DMS153 treated with DMSO at 0.1 percent for 48 hours (cell line): Measurements from ENCODE around the gene NCOR1.
"Not testable (repeated sequence)": the region's sequence is repeated elsewhere in the genome, so short reads cannot be mapped to it uniquely, and the experiment has no call there.

ENCODE experiments used
- DNase-seq: peaks from one replicate; lab custom pipeline; 2025; ENCODE audit not compliant: unreplicated experiment; lab: John Stamatoyannopoulos, UW

NCOR1 gene

DNA sequence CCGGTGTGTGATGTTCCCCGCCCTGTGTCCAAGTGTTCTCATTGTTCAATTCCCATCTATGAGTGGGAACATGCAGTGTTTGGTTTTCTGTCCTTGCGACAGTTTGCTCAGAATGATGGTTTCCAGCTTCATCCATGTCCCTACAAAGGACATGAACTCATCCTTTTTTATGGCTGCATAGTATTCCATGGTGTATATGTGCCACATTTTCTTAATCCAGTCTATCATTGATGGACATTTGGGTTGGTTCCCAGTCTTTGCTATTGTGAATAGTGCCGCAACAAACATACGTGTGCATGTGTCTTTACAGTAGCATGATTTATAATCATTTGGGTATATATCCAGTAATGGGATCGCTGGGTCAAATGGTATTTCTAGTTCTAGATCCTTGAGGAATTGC is 63.0 kb downstream of the NCOR1 start:
- DNase-seq = not testable (repeated sequence)

GRCh38 chr17:16150251-16150856 is 65.0 kb downstream of the NCOR1 start:
- DNase-seq = no peak

GRCh38 chr17:16148596-16148995 is 66.7 kb downstream of the NCOR1 start:
- DNase-seq = no peak

DNA sequence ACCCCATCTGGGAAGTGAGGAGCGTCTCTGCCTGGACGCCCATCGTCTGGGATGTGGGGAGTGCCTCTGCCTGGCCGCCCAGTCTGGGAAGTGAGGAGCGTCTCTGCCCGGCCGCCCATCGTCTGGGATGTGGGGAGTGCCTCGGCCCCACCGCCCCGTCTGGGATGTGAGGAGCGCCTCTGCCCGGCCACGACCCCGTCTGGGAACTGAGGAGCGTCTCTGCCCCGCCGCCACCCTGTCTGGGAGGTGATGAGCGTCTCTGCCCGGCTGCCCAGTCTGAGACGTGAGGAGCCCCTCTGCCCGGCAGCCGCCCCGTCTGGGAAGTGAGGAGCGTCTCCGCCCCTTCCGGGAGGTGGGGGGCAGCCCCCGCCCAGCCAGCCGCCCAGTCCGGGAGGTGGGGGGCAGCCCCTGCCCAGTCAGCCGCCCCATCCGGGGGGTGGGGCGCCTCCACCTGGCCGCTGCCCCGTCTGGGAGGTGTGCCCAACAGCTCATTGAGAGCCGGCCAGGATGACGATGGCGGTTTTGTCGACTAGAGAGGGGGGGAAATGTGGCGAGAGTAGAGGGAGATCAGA is 69.9 kb downstream of the NCOR1 start:
- not testable (repeated sequence) for DNase-seq

DNA sequence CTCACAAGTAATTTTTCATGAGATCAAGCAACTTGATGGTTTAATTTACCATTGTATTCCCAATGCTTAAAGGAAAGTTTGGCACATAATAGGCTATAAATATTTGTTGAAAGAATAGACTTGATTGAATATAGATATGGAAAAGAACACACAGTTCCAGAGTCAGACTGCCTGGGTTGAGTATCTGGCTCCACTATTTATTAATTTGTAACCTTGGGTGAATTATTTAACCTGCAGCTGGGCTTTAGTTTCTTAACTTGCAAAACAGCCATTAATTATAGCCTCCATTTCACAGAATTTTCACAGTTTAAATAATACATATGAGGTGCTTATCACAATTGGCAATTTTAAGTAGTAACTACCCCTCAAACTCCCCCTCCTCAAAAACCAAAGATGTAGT is 73.6 kb downstream of the NCOR1 start:
- DNase-seq = no peak

- DNase-seq = no peak
Measured at GRCh38 chr17:16140854-16141253, 74.5 kb downstream of the NCOR1 start.

GRCh38 chr17:16135461-16135860 is 79.9 kb downstream of the NCOR1 start:
- DNase-seq = no peak

- no peak for DNase-seq
Measured at GRCh38 chr17:16131593-16131992, 83.7 kb downstream of the NCOR1 start.

- no peak for DNase-seq
Measured at GRCh38 chr17:16129441-16130205, 85.7 kb downstream of the NCOR1 start.

- DNase-seq = no peak
Measured at GRCh38 chr17:16123531-16123930, 91.8 kb downstream of the NCOR1 start.

- DNase-seq = no peak
Measured at GRCh38 chr17:16122697-16123434, 92.5 kb downstream of the NCOR1 start.

DNA sequence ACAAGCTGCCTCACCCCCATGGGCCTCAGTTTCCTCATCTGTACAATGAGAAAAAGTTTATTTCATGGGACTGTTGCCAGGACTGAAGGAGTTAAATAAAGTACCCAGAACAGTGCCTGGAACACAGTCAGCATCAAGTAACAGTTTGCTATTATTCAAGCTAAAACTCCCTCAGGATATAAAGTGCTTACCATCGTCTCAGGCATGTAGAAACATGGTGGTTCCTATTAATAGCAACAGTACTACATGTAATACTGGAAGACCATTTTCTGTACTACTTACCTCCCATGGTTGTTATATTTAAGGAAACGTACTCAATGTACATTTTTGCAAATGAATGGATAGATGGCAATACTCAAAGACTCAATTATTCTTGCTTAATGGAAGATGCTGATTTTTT is 93.4 kb downstream of the NCOR1 start:
- no peak for DNase-seq

DNA sequence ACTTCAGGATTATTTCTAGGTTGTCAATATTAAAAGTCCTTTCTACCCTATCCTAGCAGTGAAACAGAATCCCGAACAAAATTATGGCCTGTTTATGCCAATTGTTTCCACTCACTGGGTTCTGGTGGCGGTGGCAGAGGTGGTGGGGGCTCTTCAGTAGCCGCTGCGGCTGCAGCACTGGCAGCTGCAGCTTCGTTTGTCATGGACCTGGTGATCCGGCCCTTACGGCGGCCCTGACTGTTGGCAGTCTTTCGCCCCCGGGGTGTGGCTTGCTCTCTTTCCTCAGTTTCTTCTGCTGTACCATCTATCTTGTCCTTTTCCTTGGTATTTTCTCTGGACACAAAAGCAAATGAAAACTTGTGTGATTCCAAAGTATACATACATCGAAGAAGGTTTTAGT is 94.4 kb downstream of the NCOR1 start:
- DNase-seq = no peak

- no peak for DNase-seq
Measured at GRCh38 chr17:16117149-16117548, 98.2 kb downstream of the NCOR1 start.

GRCh38 chr17:16115077-16115698 is 100.1 kb downstream of the NCOR1 start:
- DNase-seq = not testable (repeated sequence)

DNA sequence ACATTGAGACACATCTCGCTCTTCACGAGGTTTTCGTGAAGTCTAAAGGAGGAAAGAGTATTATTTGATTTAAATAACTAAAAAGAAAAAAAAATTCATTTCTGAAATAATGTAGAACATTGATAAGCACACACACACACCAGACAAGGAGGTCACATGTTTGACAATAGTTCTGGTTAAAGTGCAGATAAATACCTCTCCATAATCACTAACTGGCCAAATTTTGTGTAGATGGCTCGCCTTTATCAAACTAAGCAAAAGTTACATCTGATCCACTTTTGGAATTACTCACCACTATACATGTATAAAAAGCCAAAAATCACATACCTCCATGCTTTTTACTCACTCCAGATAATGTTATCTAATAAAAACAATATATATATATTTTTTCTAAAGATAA is 106.5 kb downstream of the NCOR1 start:
- DNase-seq = no peak

GRCh38 chr17:16108386-16108785 is 106.9 kb downstream of the NCOR1 start:
- no peak for DNase-seq

DNA sequence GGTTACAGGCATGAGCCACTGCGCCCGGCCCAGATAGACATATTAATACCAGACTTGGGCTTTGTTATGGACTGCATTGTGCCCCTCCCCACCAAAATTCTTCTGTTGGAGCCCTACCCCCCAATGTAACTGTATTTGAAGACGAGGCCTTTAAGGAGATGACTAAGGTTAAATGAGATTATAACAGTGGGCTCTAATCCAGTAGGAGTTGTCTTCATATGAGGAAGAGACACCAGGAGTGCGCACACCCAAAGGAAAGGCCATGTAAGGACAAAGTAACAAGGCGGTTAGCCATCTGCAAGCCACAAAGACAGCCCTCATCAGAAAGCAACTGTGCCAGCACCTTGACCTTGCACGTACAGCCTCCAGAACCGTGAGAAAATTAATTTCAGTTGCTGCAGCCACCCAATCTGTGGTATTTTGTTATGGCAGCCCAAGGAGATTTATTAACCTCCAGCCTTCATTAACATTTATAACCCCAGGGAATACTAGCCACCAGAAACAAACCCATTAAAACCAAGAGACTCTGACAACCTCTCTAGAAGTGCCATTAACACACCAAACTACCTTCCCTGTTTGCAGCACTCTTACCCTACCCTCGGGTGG is 108.1 kb downstream of the NCOR1 start:
- no peak for DNase-seq

GRCh38 chr17:16106161-16106891 is 109.0 kb downstream of the NCOR1 start:
- no peak for DNase-seq

GRCh38 chr17:16104189-16104588 is 111.1 kb downstream of the NCOR1 start:
- no peak for DNase-seq
